Psoas muscle (tissue), 8 donors: ENCODE data around the gene COMMD9. TPM values are rescaled to one million over a fixed set of nuclear protein-coding genes. Genes with fewer than 3 reads are reported as not detected.
A peak's percentile ranks its signal among the peaks of the same experiment; 100 is the strongest.

Experiments
- ATAC-seq, 4 donors: fragments of 200-7000 bp; cut with Tn5 transposase; one replicate each; pipeline ENCODE4 v1.9.1; 2020; ENCODE audit warnings: moderate library complexity in 3 of 4, mild to moderate bottlenecking in 2 of 4
- DNase-seq, 2 donors: peaks; one replicate each; pipeline ENCODE4 v3.0.0-alpha.2; 2020
- H3K27ac ChIP-seq: fragments of 200-600 bp; one replicate; pipeline ENCODE4 v1.8.0; 2022
- H3K27me3 ChIP-seq, 3 donors: fragments of 200-600 bp in 1 of 3; one replicate each; pipeline versions ENCODE4 v1.6.1 to v1.8.0; 2013 to 2022; ENCODE audit warnings: low read length in 2 of 3, mild to moderate bottlenecking in 2 of 3, moderate library complexity in 1 of 3; ENCODE audit not compliant: insufficient read depth in 3 of 3
- H3K36me3 ChIP-seq, 2 donors: fragments of 200-600 bp in 1 of 2; one replicate each; pipeline versions ENCODE4 v1.6.1 to v1.8.0; 2013 to 2022; ENCODE audit warnings: low read depth in 1 of 2, mild to moderate bottlenecking in 1 of 2, moderate library complexity in 1 of 2; ENCODE audit not compliant: insufficient read depth in 1 of 2
- H3K4me1 ChIP-seq: fragments of 200-600 bp; one replicate; pipeline ENCODE4 v1.8.0; 2022
- H3K4me3 ChIP-seq: fragments of 200-600 bp; one replicate; pipeline ENCODE4 v1.8.0; 2022; ENCODE audit warnings: mild to moderate bottlenecking
- H3K9me3 ChIP-seq: fragments of 200-600 bp; one replicate; pipeline ENCODE4 v1.8.0; 2022
- CTCF ChIP-seq: fragments of 200-600 bp; IDR thresholded peaks from one replicate; pipeline ENCODE4 v1.8.0; 2022; ENCODE audit warnings: antibody characterized with exemption
- WGBS, 3 donors: extraction: QIAGEN DNeasy Blood & Tissue Kit; methylation state at CpG; one replicate each; pipeline versions ENCODE4 v1.1.6 to v1.1.7; 2013; 5-methylcytosine and 5-hydroxymethylcytosine counted together
- intact Hi-C, 2 donors: fragments of 100-400 bp; cut with DNase I; formaldehyde crosslinking; loops; one replicate each; pipeline versions ENCODE4 v1.11.0 to v1.14.2; 2022
- polyA plus RNA-seq, 3 donors: library from polyadenylated mRNA; stranded (reverse); fragments of 200-250 nt; gene quantifications; one replicate each; pipeline ENCODE4 v1.2.3, GENCODE V29; 2013
- total RNA-seq, 4 donors: library from RNA; stranded (reverse); fragmentation: NEBNext Ultra II Directional in 2 of 4; extraction: Animal tissue kit (Norgen Biotek cat#: 25700) in 2 of 4; gene quantifications; one replicate each; pipeline versions ENCODE4 v1.2.1 to v1.2.4, GENCODE V29; 2021 to 2023
- donor health status: healthy with polysubstance abuse.
- donor health status: DM: no; HTN: no; CAD: no; lungs with moderate emphysema.
- donor health status: Bipolar disorder and iron deficiency.
- donor health status: healthy.
- donor health status: DM: yes; HTN: yes; CAD: no.
- donor health status: DM: no; HTN: no; CAD: no.
- donor health status: DM: no; HTN: no; CAD: no.
- donor health status: DM: yes; HTN: yes; CAD: no.

The COMMD9 gene
- total and polyA plus RNA-seq, 7 donors = 52.1 to 79.6 (median 65.8) TPM

GRCh38 chr11:36248436-36248835 lies 40.8 kb downstream of the COMMD9 start:
- H3K4me1 ChIP-seq = no peaks in the 10 kb centered on the region
- H3K27me3 ChIP-seq = peaks cover 0 to 6% (median 0%) of the 10 kb centered on the region in 3 donors
- ATAC-seq = no peak
- DNase-seq = no peak
- H3K9me3 ChIP-seq = peaks cover 6% of the 10 kb centered on the region
- WGBS, 3 donors = 80 to 84% (median 81%) methylated on average over 4 of the region's 4 CpGs
- no peak for TF ChIP-seq CTCF
- intact Hi-C loops = no loop called here
- H3K27ac ChIP-seq = no peak overlapping the region
- H3K36me3 ChIP-seq = no peaks in the 10 kb centered on the region
- H3K4me3 ChIP-seq = no peak overlapping the region

GRCh38 chr11:36247493-36247892 lies 41.7 kb downstream of the COMMD9 start:
- 58 to 72% (median 71%) methylated on average over 3 of the region's 3 CpGs for WGBS, 3 donors
- ATAC-seq (no peak), DNase-seq (no peak)
- Histone ChIP-seq H3K27ac (no peak overlapping the region), H3K4me1 (no peaks in the 10 kb centered on the region), H3K36me3 (no peaks in the 10 kb centered on the region), H3K4me3 (no peak overlapping the region), H3K27me3 (peaks cover 0 to 6% (median 0%) of the 10 kb centered on the region in 3 donors), H3K9me3 (peaks cover 6% of the 10 kb centered on the region)
- no peak for TF ChIP-seq CTCF
- intact Hi-C loops = no loop called here

- Histone ChIP-seq H3K36me3 (no peaks in the 10 kb centered on the region), H3K4me1 (no peaks in the 10 kb centered on the region), H3K27me3 (peaks cover 0 to 3% (median 0%) of the 10 kb centered on the region in 3 donors), H3K9me3 (no peaks in the 10 kb centered on the region), H3K4me3 (no peak overlapping the region), H3K27ac (no peak overlapping the region)
- TF ChIP-seq CTCF = no peak
- ATAC-seq (peak in 1 of 4 donors; percentile 20), DNase-seq (no peak)
- WGBS, 3 donors = 27 to 35% (median 29%) methylated on average over 1 of the region's 1 CpG
- intact Hi-C loops = no loop called here
Measured at GRCh38 chr11:36243641-36244040, 45.6 kb downstream of the COMMD9 start.

- intact Hi-C loops = no loop called here
- 78 to 88% (median 82%) methylated on average over 1 of the region's 1 CpG for WGBS, 3 donors
- Histone ChIP-seq H3K9me3 (no peaks in the 10 kb centered on the region), H3K27me3 (no peaks in the 10 kb centered on the region), H3K36me3 (no peaks in the 10 kb centered on the region), H3K4me1 (no peaks in the 10 kb centered on the region), H3K27ac (no peak overlapping the region), H3K4me3 (no peak overlapping the region)
- no peak for DNase-seq
- no peak for TF ChIP-seq CTCF
- no peak for ATAC-seq
Measured at GRCh38 chr11:36241497-36241896, 47.7 kb downstream of the COMMD9 start.

GRCh38 chr11:36240801-36241200 lies 48.4 kb downstream of the COMMD9 start:
- no peaks in the 10 kb centered on the region for H3K27me3 ChIP-seq
- intact Hi-C loops = no loop called here
- H3K4me1 ChIP-seq = no peaks in the 10 kb centered on the region
- WGBS, 3 donors = 90 to 98% (median 92%) methylated on average over 4 of the region's 4 CpGs
- no peak overlapping the region for H3K27ac ChIP-seq
- ATAC-seq (no peak), DNase-seq (no peak)
- no peak overlapping the region for H3K4me3 ChIP-seq
- H3K36me3 ChIP-seq = no peaks in the 10 kb centered on the region
- H3K9me3 ChIP-seq = no peaks in the 10 kb centered on the region
- TF ChIP-seq CTCF = no peak
